Measurements from ENCODE around the gene CDRT4.

The CDRT4 gene

GRCh38 chr17:15431196-15431595 lies 36.2 kb downstream of the CDRT4 start:
- no peak for DNase-seq

DNA sequence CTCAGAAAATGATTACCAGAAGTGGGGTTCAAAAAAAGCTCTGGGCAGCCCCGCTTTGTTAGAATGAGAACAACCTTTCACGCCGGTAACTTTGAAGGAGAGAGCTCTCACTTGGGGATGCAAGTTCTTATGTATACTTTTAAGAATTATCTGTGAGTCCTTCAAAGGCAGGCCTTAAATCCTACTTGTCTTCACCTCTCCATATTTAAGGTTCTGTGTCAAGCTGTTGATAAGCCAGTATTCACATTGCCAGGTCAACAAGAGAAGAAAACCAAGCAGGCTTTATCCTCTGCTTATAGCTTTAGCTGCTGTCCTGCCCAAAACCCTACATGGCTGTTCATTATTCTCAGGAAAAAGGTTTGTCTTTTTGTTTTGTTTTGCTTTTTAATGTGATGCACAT lies 42.9 kb downstream of the CDRT4 start:
- no peak for DNase-seq

- DNase-seq = no peak
Observed at GRCh38 chr17:15422392-15422965, 44.9 kb downstream of the CDRT4 start.

- DNase-seq = no peak
Observed at GRCh38 chr17:15418781-15419180, 48.6 kb downstream of the CDRT4 start.

- no peak for DNase-seq
Observed at GRCh38 chr17:15414532-15415306, 52.7 kb downstream of the CDRT4 start.

DNA sequence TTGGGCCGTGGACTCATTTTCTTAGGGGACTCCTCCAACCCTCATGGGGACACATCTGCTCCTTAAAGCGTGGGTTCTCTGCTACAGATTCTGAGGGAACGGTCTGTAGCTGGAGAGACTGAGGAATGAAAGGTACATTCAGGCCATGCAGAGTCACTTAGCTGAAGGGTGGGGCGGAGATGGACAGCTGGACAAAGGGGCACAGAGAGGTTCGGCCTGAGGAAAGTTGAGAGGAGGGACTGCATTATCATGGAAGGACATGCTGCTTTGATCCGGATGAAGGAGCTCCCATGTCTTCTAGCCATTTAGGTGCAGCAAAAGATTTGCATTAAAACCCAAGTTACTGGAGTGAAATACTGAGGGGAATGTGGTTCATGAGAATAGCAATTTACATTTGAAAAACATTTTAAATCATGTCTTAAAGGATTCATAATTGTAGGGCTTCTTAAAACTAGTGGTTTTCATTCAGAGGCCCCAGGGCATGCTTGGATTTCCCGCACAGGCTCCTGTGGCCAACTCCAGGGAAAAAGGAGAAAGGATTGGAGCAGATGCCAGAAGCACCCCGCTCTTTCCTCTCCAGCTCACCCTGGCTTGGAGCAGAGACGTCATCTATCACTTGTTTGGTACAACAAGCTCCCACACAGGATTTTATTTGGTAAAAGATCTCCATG lies 54.2 kb downstream of the CDRT4 start:
- no peak for DNase-seq

GRCh38 chr17:15412606-15413005 lies 54.8 kb downstream of the CDRT4 start:
- no peak for DNase-seq

GRCh38 chr17:15411384-15412198 lies 55.8 kb downstream of the CDRT4 start:
- DNase-seq = no peak

GRCh38 chr17:15409721-15410250 lies 57.6 kb downstream of the CDRT4 start:
- no peak for DNase-seq

DNA sequence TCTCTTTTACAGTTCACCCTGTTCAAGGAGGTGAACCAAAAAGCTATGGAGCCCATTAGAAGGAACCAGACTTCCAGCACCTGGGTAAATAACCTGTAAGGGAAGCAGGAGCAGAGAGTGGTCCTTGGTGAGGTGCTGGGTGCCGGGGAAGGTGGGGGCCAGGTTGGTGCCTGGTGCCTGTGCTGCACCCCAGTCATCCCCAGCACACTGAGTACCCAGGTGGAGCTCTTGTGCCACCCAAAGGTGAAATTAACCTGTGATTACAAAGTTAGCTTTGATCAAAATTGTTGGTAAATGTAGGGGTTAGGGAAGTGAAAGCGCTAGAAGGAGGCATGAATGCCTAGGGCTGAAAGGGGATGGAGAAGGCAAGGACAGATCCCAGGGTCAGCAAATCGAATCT lies 58.6 kb downstream of the CDRT4 start:
- no peak for DNase-seq

DNA sequence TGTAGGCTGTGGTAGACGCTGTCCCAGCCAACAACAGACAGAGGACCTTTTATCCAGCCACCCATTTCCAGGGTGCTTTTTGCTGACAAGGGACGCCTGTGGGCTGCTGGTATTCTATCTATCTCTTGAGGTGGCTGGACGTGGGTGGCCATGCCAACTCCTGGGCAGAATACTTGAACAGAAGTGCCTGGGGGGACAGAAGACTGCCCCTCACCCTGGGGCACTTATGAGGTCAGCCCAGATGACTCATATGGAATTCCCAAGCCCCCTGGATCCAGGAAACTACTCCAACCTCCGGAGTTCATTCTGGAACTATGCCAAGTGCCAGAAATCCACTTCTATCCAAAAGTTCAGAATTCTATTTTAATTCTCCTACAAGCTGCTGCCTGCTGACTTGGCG lies 61.3 kb downstream of the CDRT4 start:
- DNase-seq = no peak

- DNase-seq = no peak
Observed at GRCh38 chr17:15405058-15405415, 62.4 kb downstream of the CDRT4 start.

DNA sequence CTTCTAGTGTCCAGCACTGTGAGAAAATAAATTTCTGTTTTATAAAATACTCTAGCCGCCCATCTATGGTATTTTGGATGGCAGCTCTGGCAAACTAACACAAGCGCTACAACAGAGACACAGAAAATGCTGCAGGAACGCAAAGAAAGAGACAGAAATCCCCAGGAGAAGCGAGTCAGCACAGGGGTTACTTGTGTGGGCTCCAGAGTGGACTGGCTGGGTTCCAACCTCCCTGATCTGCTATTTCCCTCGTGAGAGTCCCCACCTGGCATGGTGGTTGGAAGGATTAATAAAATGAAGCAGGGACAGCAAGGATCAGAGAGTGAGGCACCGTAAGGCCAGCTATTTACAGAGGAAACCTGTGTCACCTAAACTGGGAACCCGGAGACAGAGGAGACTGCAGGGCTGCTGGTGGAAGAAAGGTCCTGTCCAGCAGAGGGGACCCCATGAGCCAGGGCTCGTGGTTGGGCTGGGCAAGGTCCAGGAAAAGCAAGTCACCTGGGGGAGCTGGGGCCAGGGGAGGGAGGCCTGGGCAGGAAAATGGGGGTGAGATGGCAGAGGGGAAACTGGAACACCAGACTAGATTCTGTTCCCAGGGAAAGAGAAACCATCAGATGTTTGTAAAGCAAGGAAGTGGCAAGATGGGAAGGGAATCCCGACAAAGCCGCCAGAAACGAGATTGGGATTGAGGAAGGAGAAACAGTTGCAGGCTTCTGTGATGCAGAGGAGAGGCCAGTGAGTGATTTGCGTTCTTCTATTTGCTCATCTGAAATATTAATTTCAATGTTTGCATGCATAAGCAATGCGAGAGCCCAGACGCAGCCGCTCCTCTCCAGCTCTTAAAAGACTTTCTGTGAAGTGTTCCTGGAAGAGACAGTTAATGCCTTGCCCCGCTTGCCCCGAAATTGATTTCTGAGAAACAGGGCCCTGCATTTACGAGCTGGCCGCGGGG lies 63.0 kb downstream of the CDRT4 start:
- no peak for DNase-seq

GRCh38 chr17:15403276-15403939 lies 64.0 kb downstream of the CDRT4 start:
- no peak for DNase-seq

- DNase-seq = no peak
Observed at GRCh38 chr17:15399443-15399842, 68.0 kb downstream of the CDRT4 start.

DNA sequence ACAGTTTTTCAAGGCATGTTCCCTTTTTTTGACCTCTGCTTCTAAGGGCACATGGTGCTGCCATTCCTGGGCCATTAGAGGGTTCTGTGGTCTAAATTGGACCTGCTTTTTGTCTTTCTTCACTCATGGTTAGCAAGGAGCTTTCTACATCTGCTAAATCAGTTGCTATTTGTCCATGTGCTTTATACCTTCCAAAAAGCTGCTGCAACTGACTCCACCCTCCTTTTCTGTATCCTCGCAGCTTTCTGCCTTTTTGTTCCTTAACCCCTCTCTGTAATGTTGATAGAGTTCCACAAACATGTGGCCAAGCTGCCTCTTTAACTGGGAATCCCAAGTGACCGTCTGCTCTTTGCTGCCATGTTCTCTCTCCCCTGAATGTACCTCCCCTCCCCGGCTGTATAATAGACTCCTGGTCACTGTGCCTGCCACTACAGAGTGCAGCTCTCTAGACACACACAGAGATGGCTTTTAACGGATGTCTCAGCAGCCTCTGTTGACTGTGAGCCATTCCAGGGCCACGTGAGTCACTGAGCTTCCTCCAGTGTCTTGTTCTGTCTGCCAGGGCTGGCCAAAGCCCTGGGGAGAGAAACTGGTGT lies 68.6 kb downstream of the CDRT4 start:
- DNase-seq = no peak

- no peak for DNase-seq
Observed at GRCh38 chr17:15398291-15398690, 69.1 kb downstream of the CDRT4 start.

GRCh38 chr17:15397620-15398019 lies 69.8 kb downstream of the CDRT4 start:
- no peak for DNase-seq

GRCh38 chr17:15395091-15395490 lies 72.3 kb downstream of the CDRT4 start:
- DNase-seq = no peak

- DNase-seq = no peak
Observed at GRCh38 chr17:15393414-15393813, 74.0 kb downstream of the CDRT4 start.

DNA sequence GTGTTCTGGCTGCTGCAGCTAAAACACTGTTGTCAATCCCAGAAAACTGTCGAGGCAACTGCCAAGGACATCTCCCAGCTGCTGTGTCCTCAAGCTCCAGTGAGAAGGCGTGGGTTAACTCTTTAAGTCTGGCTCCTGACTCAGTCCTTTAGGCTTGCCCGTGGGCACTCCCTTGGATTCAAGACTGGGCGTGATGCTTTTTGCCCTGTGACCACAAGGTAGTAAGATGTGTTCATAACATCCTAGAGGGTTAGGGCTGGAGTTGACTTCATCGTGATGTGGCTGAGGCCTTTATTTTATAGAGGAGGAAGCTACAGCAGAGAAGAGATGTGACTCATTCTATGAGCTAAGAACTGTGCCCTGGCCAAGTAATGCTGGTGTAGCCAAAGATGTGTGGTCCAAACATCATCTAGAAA lies 75.1 kb downstream of the CDRT4 start:
- DNase-seq = no peak

Measured in activated CD4-positive, alpha-beta T cell treated with anti-CD3 and anti-CD28 coated beads, Interleukin-2, amount 50 U/mL, for 48 hours (primary cell).